SK-N-SH (cell line): ENCODE data around the gene TXLNA.

Experiments
- ELF1 ChIP-seq: IDR thresholded peaks from 2 replicates; pipeline ENCODE4 v1.4.0; 2012
- EP300 ChIP-seq, 2 experiments: IDR thresholded peaks; 2 replicates each; pipeline versions ENCODE4 v1.4.0 to v1.6.1; 2012; ENCODE audit warnings: borderline replicate concordance in 1 of 2, low read depth in 1 of 2, low read length in 1 of 2
- GABPA ChIP-seq: IDR thresholded peaks from 2 replicates; pipeline ENCODE4 v1.4.0; 2012; ENCODE audit warnings: low read depth, mild to moderate bottlenecking
- GATA2 ChIP-seq: sonication (generic); formaldehyde crosslinking; IDR thresholded peaks from 2 replicates; pipeline ENCODE4 v1.5.0; 2020; ENCODE audit warnings: mild to moderate bottlenecking, missing genetic modification reagents
- MAX ChIP-seq: IDR thresholded peaks from 2 replicates; pipeline ENCODE4 v1.4.0; 2012; ENCODE audit warnings: low read depth
- MXI1 ChIP-seq: IDR thresholded peaks from 2 replicates; pipeline ENCODE4 v1.6.1; 2012; ENCODE audit warnings: mild to moderate bottlenecking, low read depth, low read length, improper control_type of control experiment
- POLR2AphosphoS5 ChIP-seq: IDR thresholded peaks from 2 replicates; pipeline ENCODE4 v1.6.1; 2012; ENCODE audit warnings: low read depth, low read length
- RAD21 ChIP-seq: IDR thresholded peaks from 2 replicates; pipeline ENCODE4 v1.6.1; 2012; ENCODE audit warnings: mild to moderate bottlenecking, low read length
- REST ChIP-seq: IDR thresholded peaks from 2 replicates; pipeline ENCODE4 v1.6.1; 2012; ENCODE audit warnings: mild to moderate bottlenecking, low read depth, low read length, moderate library complexity
- USF1 ChIP-seq: IDR thresholded peaks from 2 replicates; pipeline ENCODE4 v1.4.0; 2012; ENCODE audit warnings: low read depth, borderline replicate concordance
- YY1 ChIP-seq: IDR thresholded peaks from 2 replicates; pipeline ENCODE4 v1.4.0; 2012; ENCODE audit warnings: low read depth, mild to moderate bottlenecking
- ZBTB33 ChIP-seq: IDR thresholded peaks from 2 replicates; pipeline ENCODE4 v1.4.0; 2012; ENCODE audit warnings: low read depth, borderline replicate concordance
- TF ChIP-seq, protein P1 (sequence below): fragments of 200-600 bp; sonication (generic); IDR thresholded peaks from 2 replicates; pipeline ENCODE4 v1.6.1; 2017; ENCODE audit warnings: antibody characterized with exemption, mild to moderate bottlenecking, moderate library complexity

- TF ChIP-seq, protein P1, sequence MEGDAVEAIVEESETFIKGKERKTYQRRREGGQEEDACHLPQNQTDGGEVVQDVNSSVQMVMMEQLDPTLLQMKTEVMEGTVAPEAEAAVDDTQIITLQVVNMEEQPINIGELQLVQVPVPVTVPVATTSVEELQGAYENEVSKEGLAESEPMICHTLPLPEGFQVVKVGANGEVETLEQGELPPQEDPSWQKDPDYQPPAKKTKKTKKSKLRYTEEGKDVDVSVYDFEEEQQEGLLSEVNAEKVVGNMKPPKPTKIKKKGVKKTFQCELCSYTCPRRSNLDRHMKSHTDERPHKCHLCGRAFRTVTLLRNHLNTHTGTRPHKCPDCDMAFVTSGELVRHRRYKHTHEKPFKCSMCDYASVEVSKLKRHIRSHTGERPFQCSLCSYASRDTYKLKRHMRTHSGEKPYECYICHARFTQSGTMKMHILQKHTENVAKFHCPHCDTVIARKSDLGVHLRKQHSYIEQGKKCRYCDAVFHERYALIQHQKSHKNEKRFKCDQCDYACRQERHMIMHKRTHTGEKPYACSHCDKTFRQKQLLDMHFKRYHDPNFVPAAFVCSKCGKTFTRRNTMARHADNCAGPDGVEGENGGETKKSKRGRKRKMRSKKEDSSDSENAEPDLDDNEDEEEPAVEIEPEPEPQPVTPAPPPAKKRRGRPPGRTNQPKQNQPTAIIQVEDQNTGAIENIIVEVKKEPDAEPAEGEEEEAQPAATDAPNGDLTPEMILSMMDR, result no peak
- TF ChIP-seq GATA2 (CRISPR knock-in tag) (no peak), MXI1 (no peak), EP300 (IDR thresholded peaks at IDR 0.05; ENCODE audit: borderline replicate concordance in 1 of 2, low read depth in 1 of 2, low read length in 1 of 2) (no peak), REST (no peak), MAX (no peak), ELF1 (no peak), YY1 (no peak), USF1 (no peak), POLR2AphosphoS5 (no peak), GABPA (no peak), ZBTB33 (no peak), RAD21 (no peak)
Observed at GRCh38 chr1:32138965-32139364, 40.5 kb upstream of the TXLNA start.
